Endothelial cell of umbilical vein (primary cell): ENCODE results near the gene NAV2. TPM values are rescaled to one million over a fixed set of nuclear protein-coding genes. Genes with fewer than 3 reads are reported as not detected.

Source experiments
- BruUV-seq: library from RNA; stranded (reverse); fragments of 400-500 nt; replicated peaks from 2 replicates; lab custom pipeline; 2021; lab: Mats Ljungman, UMichigan
- CTCF ChIA-PET: fragments of 300-600, 350-600 bp; sonication (Branson Sonifier 250); formaldehyde crosslinking; loops from one replicate; lab custom pipeline; 2021; ENCODE audit warnings: antibody characterized with exemption, inconsistent platforms; lab: Charles Lee
- POLR2A ChIA-PET: fragments of 300-600, 350-600 bp; sonication (Branson Sonifier 250); formaldehyde crosslinking; loops from one replicate; lab custom pipeline; 2021; ENCODE audit warnings: antibody characterized with exemption, inconsistent platforms; lab: Charles Lee
- DNase-seq: peaks from one replicate; pipeline ENCODE4 v3.0.0-alpha.2; 2011; ENCODE audit warnings: low read depth, low spot score
- FAIRE-seq: peaks from 2 replicates; lab custom pipeline; 2011; peaks lifted over from hg19 to GRCh38; lab: Jason Lieb, UNC
- H2AFZ ChIP-seq: 2 replicates; pipeline ENCODE4 v1.6.0; 2012; ENCODE audit warnings: low read depth, low read length, control low read depth, inconsistent platforms
- H3K27ac ChIP-seq: 2 replicates; pipeline ENCODE4 v1.5.1; 2011; ENCODE audit warnings: low read depth, mild to moderate bottlenecking, control low read depth, low read length, moderate library complexity; ENCODE audit not compliant: insufficient read depth
- H3K27me3 ChIP-seq, 2 experiments: 2 replicates each; pipeline versions ENCODE4 v1.6.0 to v1.6.1; 2011; ENCODE audit warnings: low read length in 2 of 2, mixed read lengths in 1 of 2; ENCODE audit not compliant: control insufficient read depth in 2 of 2, insufficient read depth in 2 of 2
- H3K36me3 ChIP-seq, 2 experiments: 2 replicates in 1 of 2; 3 replicates in 1 of 2; pipeline ENCODE4 v1.5.1; 2011; ENCODE audit warnings: low read length in 2 of 2, mild to moderate bottlenecking in 1 of 2, moderate library complexity in 1 of 2; ENCODE audit not compliant: control insufficient read depth in 2 of 2, insufficient read depth in 2 of 2; ENCODE audit errors: extremely low read depth in 1 of 2
- H3K4me1 ChIP-seq: 3 replicates; pipeline ENCODE4 v1.5.1; 2011; ENCODE audit warnings: mild to moderate bottlenecking, low read length; ENCODE audit not compliant: control insufficient read depth, insufficient read depth; ENCODE audit errors: extremely low read depth
- H3K4me2 ChIP-seq: 2 replicates; pipeline ENCODE4 v1.6.1; 2011; ENCODE audit warnings: low read length, control low read depth, mixed read lengths; ENCODE audit not compliant: insufficient read depth
- H3K4me3 ChIP-seq, 3 experiments: fragments of 200-600 bp in 1 of 3; sonication (generic), shearing (Covaris generic) in 1 of 3; replicated peaks in 1 of 3; 2 replicates each; pipeline ENCODE4 v1.5.1; 2011 to 2016; ENCODE audit warnings: control low read depth in 3 of 3, low read length in 3 of 3, mild to moderate bottlenecking in 2 of 3, inconsistent platforms in 1 of 3, low read depth in 1 of 3, moderate library complexity in 1 of 3; ENCODE audit not compliant: insufficient read depth in 1 of 3
- H3K79me2 ChIP-seq: 2 replicates; pipeline ENCODE4 v1.6.0; 2012; ENCODE audit warnings: low read length, inconsistent platforms; ENCODE audit not compliant: control insufficient read depth, insufficient read depth
- H3K9ac ChIP-seq: replicated peaks from 2 replicates; pipeline ENCODE3; 2011; ENCODE audit warnings: low read length, control low read depth; ENCODE audit not compliant: insufficient read depth; ENCODE audit errors: extremely low read depth
- H3K9me1 ChIP-seq: replicated peaks from 3 replicates; pipeline ENCODE4 v1.6.0; 2011; ENCODE audit warnings: mild to moderate bottlenecking, low read length; ENCODE audit not compliant: control insufficient read depth, insufficient read depth; ENCODE audit errors: extremely low read depth
- H3K9me3 ChIP-seq: replicated peaks from 2 replicates; pipeline ENCODE4 v1.5.1; 2012; ENCODE audit warnings: low read length, inconsistent platforms; ENCODE audit not compliant: control insufficient read depth, insufficient read depth
- H4K20me1 ChIP-seq: replicated peaks from 2 replicates; pipeline ENCODE3; 2011; ENCODE audit warnings: mild to moderate bottlenecking, low read length; ENCODE audit not compliant: control insufficient read depth, insufficient read depth; ENCODE audit errors: extremely low read depth
- CTCF ChIP-seq, 2 donors: IDR thresholded peaks; 1 replicate in 1 of 2; 2 replicates in 1 of 2; pipeline ENCODE4 v1.5.1; 2011; ENCODE audit warnings: low read length in 2 of 2, mild to moderate bottlenecking in 2 of 2, moderate library complexity in 2 of 2, control low read depth in 1 of 2, inconsistent platforms in 1 of 2, low read depth in 1 of 2; ENCODE audit not compliant: insufficient read depth in 1 of 2; ENCODE audit errors: extremely low read depth in 1 of 2
- EZH2 ChIP-seq: IDR thresholded peaks from 2 replicates; pipeline ENCODE4 v1.6.1; 2012; ENCODE audit warnings: borderline replicate concordance, low read depth, mild to moderate bottlenecking, moderate library complexity, low read length, inconsistent platforms; ENCODE audit not compliant: severe bottlenecking
- FOS ChIP-seq: IDR thresholded peaks from 2 replicates; pipeline ENCODE4 v1.6.1; 2011; ENCODE audit warnings: mild to moderate bottlenecking, low read length, moderate library complexity, borderline replicate concordance; ENCODE audit not compliant: insufficient read depth
- GATA2 ChIP-seq: IDR thresholded peaks from 2 replicates; pipeline ENCODE4 v1.7.0; 2011; ENCODE audit warnings: low read depth, mild to moderate bottlenecking, moderate library complexity, mixed read lengths, low read length; ENCODE audit not compliant: insufficient read length, insufficient read depth
- JUN ChIP-seq: IDR thresholded peaks from 2 replicates; pipeline ENCODE4 v1.6.1; 2011; ENCODE audit warnings: borderline replicate concordance, low read depth; ENCODE audit not compliant: insufficient read length, insufficient read depth
- MAX ChIP-seq: IDR thresholded peaks from 2 replicates; pipeline ENCODE4 v1.6.1; 2011; ENCODE audit not compliant: insufficient read depth, insufficient read length
- MYC ChIP-seq: IDR thresholded peaks from one replicate; pipeline ENCODE4 v1.6.1; 2011; ENCODE audit warnings: mild to moderate bottlenecking, low read depth, low read length
- POLR2A ChIP-seq: IDR thresholded peaks from 2 replicates; pipeline ENCODE4 v1.6.1; 2012; ENCODE audit warnings: low read depth, mild to moderate bottlenecking, control low read depth, low read length
- POLR2AphosphoS5 ChIP-seq: IDR thresholded peaks from 2 replicates; pipeline ENCODE4 v1.6.1; 2012; ENCODE audit warnings: low read depth, mild to moderate bottlenecking, control low read depth, low read length, moderate library complexity; ENCODE audit not compliant: insufficient read depth
- dilution Hi-C: fragments of 300-500 bp; cut with MboI; formaldehyde crosslinking; loops from one replicate; pipeline ENCODE4 v1.15.0; 2019; ENCODE audit warnings: low sequenced_read_pairs; ENCODE audit not compliant: extremely low pct_ligation_motif_present
- intact Hi-C: fragments of 100-400 bp; cut with micrococcal nuclease; formaldehyde crosslinking; loops from one replicate; pipeline ENCODE4 v1.10.0; 2022
- polyA plus RNA-seq, 4 experiments: library from polyadenylated mRNA; depleted of rRNA in 3 of 4; stranded (reverse) in 3 of 4; unstranded in 1 of 4; fragments of >200 nt; gene quantifications; 2 replicates each; pipeline versions ENCODE4 v1.2.1 to v1.2.3, GENCODE V29; 2011 to 2012; ENCODE audit warnings: missing spikeins in 1 of 4
- total RNA-seq: library from RNA; stranded (reverse); gene quantifications from 2 replicates; pipeline ENCODE4 v1.2.3, GENCODE V29; 2021

Gene NAV2
- total and polyA plus RNA-seq, 2 donors (not counting 3 experiments of a cell fraction or from before 2014, with no cell fraction given), result 10.9 to 68.0 TPM

GRCh38 chr11:19962801-19963175, 250.2 kb downstream of the NAV2 start:
- Histone ChIP-seq H3K4me2 (no peak overlapping the region), H3K9me1 (no peaks in the 10 kb centered on the region), H3K36me3 (peaks cover 0 to 3% of the 10 kb centered on the region in 2 experiments), H3K9ac (no peak overlapping the region), H3K27ac (no peak overlapping the region), H4K20me1 (no peaks in the 10 kb centered on the region), H3K4me3 (no peak overlapping the region), H3K4me1 (peaks cover 6% of the 10 kb centered on the region), H2AFZ (no peak overlapping the region), H3K79me2 (peaks cover 7% of the 10 kb centered on the region), H3K27me3 (no peaks in the 10 kb centered on the region), H3K9me3 (no peaks in the 10 kb centered on the region)
- DNase-seq, result no peak
- ChIA-PET POLR2A (no interaction called here), CTCF (interaction anchor here (0.7 to 3.7 kb wide), 2 partner anchors 10 to 165 kb away, joined by 3 to 23 read pairs; no protein-coding TSS in a partner anchor)
- no TSS peak for BruUV-seq
- dilution Hi-C loops (no loop called here), intact Hi-C loops (no loop called here)
- TF ChIP-seq GATA2, result no peak
- no peak for TF ChIP-seq POLR2AphosphoS5
- TF ChIP-seq MAX, result no peak
- no peak for TF ChIP-seq POLR2A
- TF ChIP-seq JUN, result no peak
- TF ChIP-seq EZH2, result no peak
- TF ChIP-seq CTCF (IDR thresholded peaks at IDR 0.05; ENCODE audit: extremely low read depth in 1 of 2, insufficient read depth in 1 of 2, low read depth in 1 of 2, low read length in 2 of 2), result no peak
- TF ChIP-seq FOS, result no peak
- no peak for TF ChIP-seq MYC
- no peak for FAIRE-seq
